ENCODE results near the gene AKR7A2.
"Not testable (repeated sequence)": the region's sequence is repeated elsewhere in the genome, so short reads cannot be mapped to it uniquely, and the experiment has no call there.

AKR7A2 gene

GRCh38 chr1:19268445-19268844 lies 43.5 kb downstream of the AKR7A2 start:
- no peak overlapping the region for H3K4me3 ChIP-seq (ENCODE audit: low read depth, low read length)

DNA sequence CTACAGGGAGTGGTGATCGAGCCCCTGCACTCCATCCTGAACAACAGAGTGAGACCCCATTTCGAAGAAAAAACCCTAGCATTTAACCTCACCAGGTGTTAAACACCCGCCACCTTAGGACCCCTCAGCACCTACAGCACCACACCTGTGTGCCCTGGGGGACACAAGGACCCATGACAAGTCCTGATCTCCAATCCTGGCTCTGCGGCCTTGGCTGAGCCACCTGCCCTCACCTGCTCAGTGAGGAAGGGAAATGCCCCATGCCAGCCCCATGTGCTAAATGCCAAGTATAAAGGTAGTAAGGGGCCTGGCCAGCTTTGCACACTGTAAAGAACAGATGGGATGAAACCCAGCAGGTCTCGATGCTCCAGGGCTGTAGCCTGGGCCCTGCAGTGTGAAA lies 49.2 kb downstream of the AKR7A2 start:
- H3K4me3 ChIP-seq (ENCODE audit: low read depth, low read length) = no peak overlapping the region

GRCh38 chr1:19262047-19262446 lies 49.9 kb downstream of the AKR7A2 start:
- no peak overlapping the region for H3K4me3 ChIP-seq (ENCODE audit: low read depth, low read length)

GRCh38 chr1:19260211-19261138 lies 51.5 kb downstream of the AKR7A2 start:
- no peak overlapping the region for H3K4me3 ChIP-seq (ENCODE audit: low read depth, low read length)

GRCh38 chr1:19258353-19258752 lies 53.6 kb downstream of the AKR7A2 start:
- no peak overlapping the region for H3K4me3 ChIP-seq (ENCODE audit: low read depth, low read length)

- no peak overlapping the region for H3K4me3 ChIP-seq (ENCODE audit: low read depth, low read length)
Observed at GRCh38 chr1:19257178-19257914, 54.6 kb downstream of the AKR7A2 start.

GRCh38 chr1:19256301-19256700 lies 55.6 kb downstream of the AKR7A2 start:
- not testable (repeated sequence) for H3K4me3 ChIP-seq (ENCODE audit: low read depth, low read length)

GRCh38 chr1:19255288-19255687 lies 56.7 kb downstream of the AKR7A2 start:
- H3K4me3 ChIP-seq (ENCODE audit: low read depth, low read length) = no peak overlapping the region

DNA sequence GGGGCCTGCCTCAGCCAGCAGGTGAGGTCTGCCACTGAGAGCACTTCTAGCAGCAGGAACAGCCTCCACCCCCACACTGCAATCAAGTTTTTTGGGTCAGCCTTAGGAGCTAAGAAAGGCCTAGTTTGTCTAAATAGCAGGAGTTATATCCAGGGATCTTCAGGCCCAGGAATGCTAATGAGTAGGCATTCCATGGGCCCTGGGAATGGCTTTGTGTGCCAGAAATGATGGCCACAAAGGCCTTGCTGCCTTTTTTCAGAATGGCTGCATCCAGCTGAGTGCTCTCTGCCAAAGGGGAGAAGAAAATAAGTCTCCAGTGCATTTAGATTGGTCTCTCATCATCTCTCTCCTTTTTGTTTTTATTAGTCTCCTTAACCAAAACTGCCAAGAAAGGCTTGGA lies 57.5 kb downstream of the AKR7A2 start:
- H3K4me3 ChIP-seq (ENCODE audit: low read depth, low read length) = no peak overlapping the region
